ENCODE measurements around the gene BCAM. TPM values are rescaled to one million over a fixed set of nuclear protein-coding genes. Genes with fewer than 3 reads are reported as not detected.

The BCAM gene
- total RNA-seq, 4 donors from 2014 or later: 32.4 to 76.5 (median 56.6) TPM

GRCh38 chr19:44867578-44867977 lies 58.7 kb downstream of the BCAM start:
- intact Hi-C loops (cut with DNase I): no loop called here
- no peaks in the 10 kb centered on the region for H3K9me3 ChIP-seq
- peaks cover 21 to 65% (median 46%) of the 10 kb centered on the region in 4 donors for H3K36me3 ChIP-seq
- peak overlapping the region in 2 of 4 donors; percentile 16 to 48 for H3K27ac ChIP-seq (replicated peaks in 1 of 4)
- no peak overlapping the region for H3K4me3 ChIP-seq
- no peak for TF ChIP-seq CTCF (IDR thresholded peaks at IDR 0.05)
- TF ChIP-seq POLR2A (IDR thresholded peaks at IDR 0.05; ENCODE audit: low read depth): no peak
- no peak for TF ChIP-seq EP300 (IDR thresholded peaks at IDR 0.05)
- TF ChIP-seq POLR2AphosphoS5 (IDR thresholded peaks at IDR 0.05): no peak
- H3K4me1 ChIP-seq: peaks cover 0 to 27% (median 18%) of the 10 kb centered on the region in 4 donors
- WGBS: 87% methylated on average over 12 of the region's 12 CpGs
- DNase-seq (ENCODE audit: extremely low spot score): no peak
- H3K27me3 ChIP-seq: no peaks in the 10 kb centered on the region

- intact Hi-C loops (cut with DNase I): no loop called here
- WGBS: 68% methylated on average over 13 of the region's 13 CpGs
- H3K27ac ChIP-seq (replicated peaks in 1 of 4): peak overlapping the region in 3 of 4 donors; percentile 47 to 68 (median 66)
- H3K4me1 ChIP-seq: peaks cover 0 to 27% (median 18%) of the 10 kb centered on the region in 4 donors
- H3K9me3 ChIP-seq: no peaks in the 10 kb centered on the region
- TF ChIP-seq CTCF (IDR thresholded peaks at IDR 0.05) (no peak), EP300 (IDR thresholded peaks at IDR 0.05) (no peak), POLR2AphosphoS5 (IDR thresholded peaks at IDR 0.05) (no peak), POLR2A (IDR thresholded peaks at IDR 0.05; ENCODE audit: low read depth) (no peak)
- no peaks in the 10 kb centered on the region for H3K27me3 ChIP-seq
- peaks cover 43 to 85% (median 65%) of the 10 kb centered on the region in 4 donors for H3K36me3 ChIP-seq
- no peak for DNase-seq (ENCODE audit: extremely low spot score)
- no peak overlapping the region for H3K4me3 ChIP-seq
These were observed 61.0 kb downstream of the BCAM start for GRCh38 chr19:44869733-44870470.

Small RNA genes within 50 kb of the gene (small RNA-seq; reads per million reads assigned to genes)
- gene RF00156: 0 reads per million in 3 donors

Other genes with a start within 250 kb of the BCAM start
- not detected for gene IGSF23, start 195.5 kb upstream of the BCAM start, total RNA-seq
- gene PVR, start 165.2 kb upstream of the BCAM start, total RNA-seq: 10 to 100 TPM; 20.8 to 58.3 (median 49.0) TPM
- gene CEACAM19, start 137.6 kb upstream of the BCAM start, total RNA-seq: 1 to 10 TPM; 2.5 to 5.1 (median 3.7) TPM
- gene CEACAM16, start 110.0 kb upstream of the BCAM start, total RNA-seq: not detected
- 100 to 1,000 TPM in 1 of 4 donors, 10 to 100 TPM in 2, 1 to 10 TPM in 1; 10.0 to 147 (median 20.2) TPM for gene BCL3, start 60.4 kb upstream of the BCAM start, total RNA-seq
- gene CBLC, start 31.2 kb upstream of the BCAM start, total RNA-seq: under 1 TPM in 2 of 4 donors, not detected in 2; 0.34 to 0.50 TPM
- 10 to 100 TPM; 34.5 to 72.4 (median 60.1) TPM for gene NECTIN2, start 37.2 kb downstream of the BCAM start, total RNA-seq
- gene TOMM40, start 82.2 kb downstream of the BCAM start, total RNA-seq: 10 to 100 TPM; 29.1 to 49.9 (median 41.0) TPM
- gene APOE, start 96.7 kb downstream of the BCAM start, total RNA-seq: 10 to 100 TPM; 20.3 to 47.3 (median 37.2) TPM
- gene APOC1, start 105.5 kb downstream of the BCAM start, total RNA-seq: 1 to 10 TPM in 1 of 4 donors, not detected in 3; 2.5 TPM
- gene APOC4, start 133.1 kb downstream of the BCAM start, total RNA-seq: not detected
- gene APOC2, start 136.9 kb downstream of the BCAM start, total RNA-seq: not detected
- gene CLPTM1, start 146.3 kb downstream of the BCAM start, total RNA-seq: 100 to 1,000 TPM in 2 of 4 donors, 10 to 100 TPM in 2; 46.6 to 154 (median 79.5) TPM
- 10 to 100 TPM in 1 of 4 donors, 1 to 10 TPM in 3; 5.8 to 15.9 (median 7.5) TPM for gene RELB, start 192.4 kb downstream of the BCAM start, total RNA-seq
- gene CLASRP, start 229.9 kb downstream of the BCAM start, total RNA-seq: 10 to 100 TPM; 20.7 to 59.8 (median 32.9) TPM